Measurements from ENCODE around the gene MALL. TPM values are rescaled to one million over a fixed set of nuclear protein-coding genes. Genes with fewer than 3 reads are reported as not detected.
"Not testable (repeated sequence)": the region's sequence is repeated elsewhere in the genome, so short reads cannot be mapped to it uniquely, and the experiment has no call there.

Gene MALL
- total RNA-seq, 1 experiment from 2014 or later = 26.1 TPM

GRCh38 chr2:110097506-110098220, 18.0 kb downstream of the MALL start:
- ChIA-PET CTCF (interaction anchor here (1.4 kb wide), 1 partner anchor 18 kb away, joined by 4 read pairs; the partner anchor contains the start of gene MALL), POLR2A (no interaction called here)
- H3K27me3 ChIP-seq (replicated peaks; ENCODE audit: control insufficient read depth, insufficient read depth, low read length) = no peaks in the 10 kb centered on the region
- H3K9me3 ChIP-seq = no peaks in the 10 kb centered on the region
- H3K4me1 ChIP-seq = peaks cover 13% of the 10 kb centered on the region
- H3K9me3 Mint-ChIP-seq (ENCODE audit: unreplicated experiment) = no peaks in the 10 kb centered on the region
- no peak overlapping the region for H3K4me3 ChIP-seq (ENCODE audit: low read depth, low read length)
- no peak overlapping the region for H3K27ac Mint-ChIP-seq (ENCODE audit: unreplicated experiment)
- H3K4me1 Mint-ChIP-seq (ENCODE audit: low read depth, unreplicated experiment) = peaks cover 8% of the 10 kb centered on the region
- no TSS peak for BruUV-seq (replicated peaks)
- no peaks in the 10 kb centered on the region for H3K36me3 Mint-ChIP-seq (ENCODE audit: insufficient read depth, unreplicated experiment)
- no peak for DNase-seq
- no peaks in the 10 kb centered on the region for H3K36me3 ChIP-seq (ENCODE audit: control insufficient read depth, insufficient read depth, low read length)
- no peak overlapping the region for H3K4me3 Mint-ChIP-seq (ENCODE audit: unreplicated experiment)
- no peak for TF ChIP-seq CTCF (IDR thresholded peaks at IDR 0.05; ENCODE audit: insufficient read depth in 1 of 2, low read depth in 1 of 2, low read length in 1 of 2, severe bottlenecking in 1 of 2, unreplicated experiment in 1 of 2)
- no peaks in the 10 kb centered on the region for H3K27me3 Mint-ChIP-seq (ENCODE audit: insufficient read depth, unreplicated experiment)
- intact Hi-C loops (cut with micrococcal nuclease; ENCODE audit: unreplicated experiment) = no loop called here

DNA sequence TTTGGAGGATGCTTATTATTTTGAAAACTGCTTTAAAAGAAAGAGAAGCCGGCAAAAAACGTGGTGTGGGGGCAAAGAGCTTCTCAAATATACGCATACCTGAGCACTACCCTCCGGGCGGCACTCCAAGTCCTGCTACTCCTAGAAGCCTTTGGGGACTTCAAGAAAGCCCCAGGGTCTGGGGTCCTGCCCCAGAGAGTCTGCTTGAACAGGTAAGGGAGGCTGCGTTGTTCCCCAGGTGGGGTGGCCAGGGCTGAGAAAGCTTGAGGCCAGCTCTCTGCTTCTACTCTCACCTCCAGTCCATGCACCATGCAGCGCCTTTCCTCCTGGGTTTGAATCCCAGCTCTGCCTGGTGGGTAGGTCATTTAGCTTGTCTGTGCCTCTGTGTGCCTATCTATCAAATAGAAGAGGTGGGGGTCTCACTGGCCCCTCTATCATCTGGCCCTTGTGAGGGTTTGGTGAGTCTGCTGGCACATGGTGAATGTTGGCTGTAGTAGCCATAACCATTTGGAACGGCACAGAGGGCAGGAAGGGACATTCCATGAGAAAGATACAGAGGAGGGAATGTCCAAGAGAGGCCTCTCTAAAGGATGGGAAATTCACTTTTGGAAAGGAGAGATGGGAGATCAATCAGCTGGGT, 19.5 kb downstream of the MALL start:
- CTCF ChIA-PET = no interaction called here
- Mint-ChIP-seq H3K36me3 (ENCODE audit: insufficient read depth, unreplicated experiment) (no peaks in the 10 kb centered on the region), H3K27me3 (ENCODE audit: insufficient read depth, unreplicated experiment) (no peaks in the 10 kb centered on the region), H3K4me3 (ENCODE audit: unreplicated experiment) (no peak overlapping the region), H3K9me3 (ENCODE audit: unreplicated experiment) (no peaks in the 10 kb centered on the region), H3K27ac (ENCODE audit: unreplicated experiment) (no peak overlapping the region), H3K4me1 (ENCODE audit: low read depth, unreplicated experiment) (no peaks in the 10 kb centered on the region)
- Histone ChIP-seq H3K36me3 (ENCODE audit: control insufficient read depth, insufficient read depth, low read length) (no peaks in the 10 kb centered on the region), H3K4me3 (ENCODE audit: low read depth, low read length) (no peak overlapping the region), H3K9me3 (no peaks in the 10 kb centered on the region), H3K4me1 (peaks cover 3% of the 10 kb centered on the region), H3K27me3 (replicated peaks; ENCODE audit: control insufficient read depth, insufficient read depth, low read length) (no peaks in the 10 kb centered on the region)
- no TSS peak for BruUV-seq (replicated peaks)
- POLR2A ChIA-PET = no interaction called here
- no peak for TF ChIP-seq CTCF (IDR thresholded peaks at IDR 0.05; ENCODE audit: insufficient read depth in 1 of 2, low read depth in 1 of 2, low read length in 1 of 2, severe bottlenecking in 1 of 2, unreplicated experiment in 1 of 2)
- intact Hi-C loops (cut with micrococcal nuclease; ENCODE audit: unreplicated experiment) = no loop called here
- no peak for DNase-seq

DNA sequence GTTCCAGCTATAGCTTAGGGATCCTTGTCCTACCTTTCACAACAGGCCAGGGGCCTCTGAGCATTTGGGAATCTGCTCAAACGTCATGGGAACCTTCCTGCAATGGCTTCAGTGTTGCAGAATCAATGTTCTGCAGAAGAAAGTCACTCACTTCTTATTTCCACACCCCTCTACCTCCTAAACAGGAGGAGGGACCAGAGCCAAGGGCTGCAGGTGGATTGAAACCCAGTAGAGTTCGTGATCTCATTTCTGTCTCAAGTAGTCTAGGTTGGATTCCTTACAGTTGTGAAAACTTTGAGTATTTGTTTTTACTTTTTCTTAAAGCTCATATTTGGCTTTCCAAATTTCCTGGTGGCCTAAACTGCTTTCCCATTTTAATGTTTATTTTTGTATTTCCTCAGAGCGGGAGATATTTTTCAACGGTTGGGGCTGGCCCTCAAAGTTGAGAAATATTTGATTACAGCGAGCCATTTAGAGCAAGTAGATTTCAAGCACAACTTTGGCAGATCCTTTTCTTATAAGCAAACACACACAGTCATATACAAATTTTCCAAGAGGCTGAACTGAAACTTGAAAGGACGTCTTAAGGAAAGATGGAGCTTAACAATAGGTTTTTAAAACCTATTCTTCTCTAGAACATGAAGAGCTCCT, 20.6 kb downstream of the MALL start:
- CTCF ChIA-PET; H3K4me1 Mint-ChIP-seq (ENCODE audit: low read depth, unreplicated experiment): not testable (repeated sequence)

DNA sequence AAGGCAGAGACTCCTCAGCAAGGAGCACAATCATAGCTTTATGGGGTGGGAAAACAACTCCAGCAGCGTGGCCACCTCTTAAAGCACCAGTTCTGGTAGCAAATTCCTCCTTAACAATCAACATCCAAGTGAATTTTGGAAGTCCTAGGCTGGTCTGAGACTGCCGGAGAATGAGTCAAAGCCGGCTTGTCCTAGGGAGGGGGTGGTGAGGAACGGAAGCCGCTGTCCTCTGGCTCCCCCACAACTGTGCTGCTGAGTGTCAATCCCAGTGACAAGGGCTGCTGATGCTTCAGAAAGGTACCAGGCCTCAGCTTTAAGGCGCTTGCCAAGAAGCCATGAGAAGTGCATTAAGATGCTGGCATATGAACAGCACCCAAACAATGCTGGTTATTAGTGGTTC, 21.7 kb downstream of the MALL start:
- H3K4me1 Mint-ChIP-seq (ENCODE audit: low read depth, unreplicated experiment); H3K4me1 ChIP-seq; DNase-seq; H3K4me3 ChIP-seq (ENCODE audit: low read depth, low read length); H3K9me3 Mint-ChIP-seq (ENCODE audit: unreplicated experiment); H3K9me3 ChIP-seq; BruUV-seq (replicated peaks); CTCF ChIA-PET; H3K27me3 ChIP-seq (replicated peaks; ENCODE audit: control insufficient read depth, insufficient read depth, low read length); H3K27me3 Mint-ChIP-seq (ENCODE audit: insufficient read depth, unreplicated experiment); POLR2A ChIA-PET; intact Hi-C loops (cut with micrococcal nuclease; ENCODE audit: unreplicated experiment); H3K36me3 ChIP-seq (ENCODE audit: control insufficient read depth, insufficient read depth, low read length); H3K4me3 Mint-ChIP-seq (ENCODE audit: unreplicated experiment); H3K27ac Mint-ChIP-seq (ENCODE audit: unreplicated experiment); H3K36me3 Mint-ChIP-seq (ENCODE audit: insufficient read depth, unreplicated experiment): not testable (repeated sequence)

More for the DNA sequence above, 20.6 kb downstream of the MALL start:
- H3K36me3 Mint-ChIP-seq (ENCODE audit: insufficient read depth, unreplicated experiment); H3K4me3 ChIP-seq (ENCODE audit: low read depth, low read length); H3K4me3 Mint-ChIP-seq (ENCODE audit: unreplicated experiment); H3K9me3 ChIP-seq; BruUV-seq (replicated peaks); H3K9me3 Mint-ChIP-seq (ENCODE audit: unreplicated experiment); POLR2A ChIA-PET; H3K4me1 ChIP-seq; H3K27me3 Mint-ChIP-seq (ENCODE audit: insufficient read depth, unreplicated experiment); H3K27ac Mint-ChIP-seq (ENCODE audit: unreplicated experiment); DNase-seq; H3K27me3 ChIP-seq (replicated peaks; ENCODE audit: control insufficient read depth, insufficient read depth, low read length); intact Hi-C loops (cut with micrococcal nuclease; ENCODE audit: unreplicated experiment); H3K36me3 ChIP-seq (ENCODE audit: control insufficient read depth, insufficient read depth, low read length): not testable (repeated sequence)

DNA sequence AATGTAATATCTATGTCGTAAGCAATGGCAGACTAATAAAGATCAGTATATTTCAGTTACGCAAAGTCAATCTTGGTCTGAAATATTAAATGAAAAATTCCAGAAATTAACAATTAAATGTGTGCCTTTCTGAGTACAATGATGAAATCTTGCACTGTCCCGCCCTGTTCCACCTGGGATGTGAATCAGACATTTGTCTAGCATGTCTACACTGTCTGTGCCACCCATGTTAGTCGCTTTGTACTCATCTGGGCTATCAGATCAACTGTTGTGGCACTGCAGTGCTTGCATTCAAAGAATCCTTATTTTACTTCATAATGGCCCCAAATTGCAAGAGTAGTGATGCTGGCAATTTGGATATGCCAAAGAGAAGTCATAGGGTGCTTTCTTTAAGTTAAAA, 25.5 kb downstream of the MALL start:
- H3K4me1 ChIP-seq; POLR2A ChIA-PET; intact Hi-C loops (cut with micrococcal nuclease; ENCODE audit: unreplicated experiment); H3K9me3 Mint-ChIP-seq (ENCODE audit: unreplicated experiment); H3K4me1 Mint-ChIP-seq (ENCODE audit: low read depth, unreplicated experiment); H3K36me3 Mint-ChIP-seq (ENCODE audit: insufficient read depth, unreplicated experiment); H3K4me3 Mint-ChIP-seq (ENCODE audit: unreplicated experiment); H3K27me3 ChIP-seq (replicated peaks; ENCODE audit: control insufficient read depth, insufficient read depth, low read length); H3K36me3 ChIP-seq (ENCODE audit: control insufficient read depth, insufficient read depth, low read length); DNase-seq; H3K4me3 ChIP-seq (ENCODE audit: low read depth, low read length); H3K9me3 ChIP-seq; H3K27ac Mint-ChIP-seq (ENCODE audit: unreplicated experiment); BruUV-seq (replicated peaks); H3K27me3 Mint-ChIP-seq (ENCODE audit: insufficient read depth, unreplicated experiment); CTCF ChIA-PET: not testable (repeated sequence)
